Mucosa of stomach (tissue), 1 donor: Measurements from ENCODE around the gene EDIL3.
"Not testable (repeated sequence)": the region's sequence is repeated elsewhere in the genome, so short reads cannot be mapped to it uniquely, and the experiment has no call there.

Experiments
- H3K27me3 ChIP-seq: one replicate; pipeline ENCODE4 v1.7.0; 2013; ENCODE audit warnings: mild to moderate bottlenecking, low read length; ENCODE audit not compliant: control insufficient read depth, insufficient read depth
- H3K36me3 ChIP-seq: one replicate; pipeline ENCODE4 v1.7.0; 2013; ENCODE audit warnings: low read length; ENCODE audit not compliant: control insufficient read depth, insufficient read depth
- H3K4me1 ChIP-seq: one replicate; pipeline ENCODE4 v1.7.0; 2013; ENCODE audit warnings: mild to moderate bottlenecking, low read length; ENCODE audit not compliant: control insufficient read depth, insufficient read depth
- H3K4me3 ChIP-seq: one replicate; pipeline ENCODE4 v1.7.0; 2013; ENCODE audit warnings: low read length
- H3K9ac ChIP-seq: one replicate; pipeline ENCODE4 v1.7.0; 2013; ENCODE audit warnings: mild to moderate bottlenecking, low read length, moderate library complexity
- H3K9me3 ChIP-seq: one replicate; pipeline ENCODE4 v1.7.0; 2013; ENCODE audit warnings: mild to moderate bottlenecking, low read length, moderate library complexity; ENCODE audit not compliant: control insufficient read depth
- donor health status: Pancreatic carcinoma.

Gene EDIL3

GRCh38 chr5:84322646-84323045 is 62.0 kb downstream of the EDIL3 start:
- Histone ChIP-seq H3K9me3 (no peaks in the 10 kb centered on the region), H3K27me3 (no peaks in the 10 kb centered on the region), H3K9ac (no peak overlapping the region), H3K36me3 (no peaks in the 10 kb centered on the region), H3K4me3 (no peak overlapping the region), H3K4me1 (no peaks in the 10 kb centered on the region)

DNA sequence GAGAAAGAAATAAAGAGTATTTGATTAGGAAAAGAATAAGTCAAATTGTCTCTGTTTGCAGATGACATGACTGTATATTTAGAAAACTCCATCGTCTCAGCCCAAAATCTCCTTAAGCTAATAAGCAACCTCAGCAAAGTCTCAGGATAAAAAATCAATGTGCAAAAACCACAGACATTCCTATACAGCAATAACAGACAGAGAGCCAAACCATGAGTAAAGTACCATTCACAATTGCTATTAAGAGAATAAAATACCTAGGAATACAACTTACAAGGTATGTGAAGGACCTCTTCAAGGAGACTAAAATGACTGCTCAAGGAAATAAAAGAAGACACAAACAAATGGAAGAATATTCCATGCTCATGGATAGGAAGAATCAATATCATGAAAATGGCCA is 66.9 kb downstream of the EDIL3 start:
- H3K27me3 ChIP-seq, H3K9me3 ChIP-seq, H3K36me3 ChIP-seq, H3K9ac ChIP-seq, H3K4me3 ChIP-seq, H3K4me1 ChIP-seq: not testable (repeated sequence)

DNA sequence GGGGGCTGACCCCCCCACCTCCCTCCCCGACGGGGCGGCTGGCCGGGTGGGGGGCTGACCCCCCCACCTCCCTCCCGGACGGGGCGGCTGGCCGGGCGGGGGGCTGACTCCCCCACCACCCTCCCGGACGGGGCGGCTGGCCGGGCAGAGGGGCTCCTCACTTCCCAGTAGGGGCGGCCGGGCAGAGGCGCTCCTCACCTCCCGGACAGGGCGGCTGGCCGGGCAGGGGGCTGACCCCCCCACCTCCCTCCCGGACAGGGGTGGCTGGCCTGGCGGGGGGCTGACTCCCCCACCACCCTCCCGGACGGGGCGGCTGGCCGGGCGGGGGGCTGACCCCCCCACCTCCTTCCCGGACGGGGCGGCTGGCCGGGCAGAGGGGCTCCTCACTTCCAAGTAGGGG is 72.4 kb downstream of the EDIL3 start:
- H3K36me3 ChIP-seq, H3K4me1 ChIP-seq, H3K27me3 ChIP-seq, H3K4me3 ChIP-seq, H3K9me3 ChIP-seq, H3K9ac ChIP-seq: not testable (repeated sequence)

DNA sequence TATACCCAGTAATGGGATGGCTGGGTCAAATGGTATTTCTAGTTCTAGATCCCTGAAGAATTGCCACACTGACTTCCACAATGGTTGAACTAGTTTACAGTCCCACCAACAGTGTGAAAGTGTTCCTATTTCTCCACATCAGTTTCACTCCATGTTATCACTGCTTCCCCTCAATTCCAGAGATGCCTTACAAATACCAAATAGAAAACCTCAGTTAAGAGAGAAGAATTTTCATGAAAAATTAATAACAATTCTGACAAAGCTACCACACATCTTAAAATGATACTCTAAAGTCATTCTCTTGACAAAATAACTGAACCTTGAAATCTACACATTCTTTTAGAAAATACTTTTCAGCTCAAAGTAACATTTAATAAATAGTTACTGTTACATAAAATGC is 74.8 kb downstream of the EDIL3 start:
- H3K9ac ChIP-seq, H3K4me3 ChIP-seq, H3K4me1 ChIP-seq, H3K27me3 ChIP-seq, H3K36me3 ChIP-seq, H3K9me3 ChIP-seq: not testable (repeated sequence)

- Histone ChIP-seq H3K27me3 (no peaks in the 10 kb centered on the region), H3K9ac (no peak overlapping the region), H3K4me3 (no peak overlapping the region), H3K36me3 (no peaks in the 10 kb centered on the region), H3K9me3 (no peaks in the 10 kb centered on the region), H3K4me1 (no peaks in the 10 kb centered on the region)
Measured at GRCh38 chr5:84306601-84307000, 78.1 kb downstream of the EDIL3 start.

GRCh38 chr5:84304599-84304998 is 80.1 kb downstream of the EDIL3 start:
- no peaks in the 10 kb centered on the region for H3K9me3 ChIP-seq
- no peak overlapping the region for H3K4me3 ChIP-seq
- H3K27me3 ChIP-seq = no peaks in the 10 kb centered on the region
- H3K9ac ChIP-seq = no peak overlapping the region
- H3K4me1 ChIP-seq = no peaks in the 10 kb centered on the region
- H3K36me3 ChIP-seq = no peaks in the 10 kb centered on the region

GRCh38 chr5:84303315-84303714 is 81.4 kb downstream of the EDIL3 start:
- Histone ChIP-seq H3K4me3 (no peak overlapping the region), H3K27me3 (no peaks in the 10 kb centered on the region), H3K36me3 (no peaks in the 10 kb centered on the region), H3K4me1 (no peaks in the 10 kb centered on the region), H3K9ac (no peak overlapping the region), H3K9me3 (no peaks in the 10 kb centered on the region)

- Histone ChIP-seq H3K27me3 (no peaks in the 10 kb centered on the region), H3K4me3 (no peak overlapping the region), H3K36me3 (no peaks in the 10 kb centered on the region), H3K4me1 (no peaks in the 10 kb centered on the region), H3K9ac (no peak overlapping the region), H3K9me3 (no peaks in the 10 kb centered on the region)
Measured at GRCh38 chr5:84301535-84301934, 83.1 kb downstream of the EDIL3 start.

- Histone ChIP-seq H3K9ac (no peak overlapping the region), H3K9me3 (no peaks in the 10 kb centered on the region), H3K4me1 (no peaks in the 10 kb centered on the region), H3K27me3 (no peaks in the 10 kb centered on the region), H3K36me3 (no peaks in the 10 kb centered on the region), H3K4me3 (no peak overlapping the region)
Measured at GRCh38 chr5:84299959-84300358, 84.7 kb downstream of the EDIL3 start.

DNA sequence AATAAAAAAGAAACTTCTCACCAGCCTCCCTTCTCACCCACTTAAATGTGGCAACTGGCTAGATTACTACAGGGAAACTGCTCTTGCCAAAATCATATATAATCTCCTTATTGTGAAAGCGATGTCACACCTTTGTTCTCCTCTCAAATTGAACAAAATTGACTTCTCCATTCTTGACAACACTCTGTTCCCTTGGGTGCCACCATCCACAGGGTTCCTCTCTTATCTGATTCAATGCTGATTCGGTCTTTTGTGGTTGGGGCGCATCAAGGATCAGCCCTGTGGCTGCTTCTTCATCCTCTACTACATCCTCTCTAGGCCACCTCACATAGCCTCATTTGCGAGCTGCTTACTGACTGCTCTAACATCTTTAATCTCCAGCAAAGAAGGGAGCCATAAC is 86.1 kb downstream of the EDIL3 start:
- H3K36me3 ChIP-seq = no peaks in the 10 kb centered on the region
- no peak overlapping the region for H3K4me3 ChIP-seq

DNA sequence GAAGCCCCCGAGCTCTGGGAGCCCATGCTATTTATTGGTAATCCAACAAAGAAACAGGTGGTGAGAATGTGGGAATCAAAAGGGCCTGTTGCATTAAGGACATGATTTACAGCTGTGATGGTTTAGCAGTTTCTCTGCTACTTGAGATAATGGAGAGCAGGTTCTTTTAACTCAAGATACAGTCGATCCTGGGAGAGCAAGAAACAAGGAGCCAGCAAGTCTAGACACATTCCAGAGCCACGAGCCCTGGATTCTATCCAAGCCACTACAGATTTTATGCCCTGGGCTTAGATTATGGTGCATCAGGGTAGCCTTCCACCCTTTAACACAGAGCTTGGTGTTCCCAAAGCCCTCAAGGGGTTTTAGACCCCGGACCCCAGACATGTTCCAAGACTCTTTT is 87.0 kb downstream of the EDIL3 start:
- H3K9me3 ChIP-seq, H3K4me3 ChIP-seq, H3K4me1 ChIP-seq: not testable (repeated sequence)

More for the DNA sequence above, 86.1 kb downstream of the EDIL3 start:
- H3K9ac ChIP-seq = no peak overlapping the region
- no peaks in the 10 kb centered on the region for H3K27me3 ChIP-seq
- H3K4me1 ChIP-seq = no peaks in the 10 kb centered on the region
- no peaks in the 10 kb centered on the region for H3K9me3 ChIP-seq

DNA sequence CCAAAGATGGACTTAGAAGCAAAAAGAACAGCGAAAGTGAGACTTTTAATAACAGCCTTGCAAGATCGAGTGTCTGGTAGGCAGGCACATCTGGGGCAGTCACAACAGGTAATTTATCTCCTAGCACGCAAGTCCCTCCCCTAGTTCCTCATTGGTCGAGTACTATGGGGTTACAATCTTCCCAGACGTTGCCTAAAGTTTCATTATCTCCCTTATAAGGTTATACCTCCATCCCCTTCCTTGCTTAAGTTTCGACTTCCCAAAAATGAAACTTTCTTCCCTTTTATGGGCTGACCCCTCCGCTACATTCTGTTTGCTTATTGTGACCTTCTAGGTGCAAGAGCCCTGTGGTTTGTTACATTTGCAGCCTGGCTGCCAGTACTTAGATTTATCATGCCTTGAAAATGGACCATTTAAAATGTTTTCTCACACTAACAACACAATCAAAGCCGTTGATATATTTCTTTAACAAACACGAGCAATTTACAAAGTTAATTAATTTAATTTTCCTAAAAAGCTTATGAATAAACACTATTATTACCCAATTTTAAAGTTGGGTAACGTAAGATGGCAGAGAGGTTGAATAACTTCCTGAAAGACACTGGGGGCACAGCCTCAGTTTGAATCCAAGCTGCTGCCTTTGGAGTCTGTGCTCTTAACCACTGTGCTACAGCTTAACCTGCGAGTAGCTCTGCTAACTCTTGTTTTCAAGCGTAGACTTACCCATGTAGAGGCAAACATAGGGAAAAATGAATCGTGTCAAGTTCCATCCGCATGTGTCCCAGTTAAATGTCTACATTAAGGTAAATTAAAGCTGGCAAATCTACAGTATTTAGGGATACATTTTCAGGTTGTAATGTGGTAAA is 91.7 kb downstream of the EDIL3 start:
- Histone ChIP-seq H3K9ac (no peak overlapping the region), H3K36me3 (no peaks in the 10 kb centered on the region), H3K27me3 (no peaks in the 10 kb centered on the region), H3K4me1 (no peaks in the 10 kb centered on the region), H3K9me3 (no peaks in the 10 kb centered on the region), H3K4me3 (no peak overlapping the region)

More for the DNA sequence above, 87.0 kb downstream of the EDIL3 start:
- H3K36me3 ChIP-seq, H3K27me3 ChIP-seq, H3K9ac ChIP-seq: not testable (repeated sequence)
